ENCODE data around the gene THRAP3.

- TF ChIP-seq CTCF (IDR thresholded peaks at IDR 0.05; ENCODE audit: extremely low read depth in 1 of 2, insufficient read depth in 1 of 2, low read depth in 1 of 2, low read length in 2 of 2) = no peak
- TF ChIP-seq POLR2A (IDR thresholded peaks at IDR 0.05; ENCODE audit: low read depth, low read length) = no peak
- no peak for TF ChIP-seq POLR2AphosphoS5 (IDR thresholded peaks at IDR 0.05; ENCODE audit: insufficient read depth, low read depth, low read length)
- no peak for TF ChIP-seq MAX (IDR thresholded peaks at IDR 0.05; ENCODE audit: insufficient read depth, insufficient read length)
- TF ChIP-seq EZH2 (IDR thresholded peaks at IDR 0.05; ENCODE audit: borderline replicate concordance, low read depth, low read length, severe bottlenecking) = no peak
- TF ChIP-seq JUN (IDR thresholded peaks at IDR 0.05; ENCODE audit: borderline replicate concordance, insufficient read depth, insufficient read length, low read depth) = no peak
- TF ChIP-seq FOS (IDR thresholded peaks at IDR 0.05; ENCODE audit: borderline replicate concordance, insufficient read depth, low read length) = no peak
- no peak for TF ChIP-seq GATA2 (IDR thresholded peaks at IDR 0.05; ENCODE audit: insufficient read depth, insufficient read length, low read depth, low read length)
Measured at GRCh38 chr1:36343651-36344394, 119.6 kb downstream of the THRAP3 start.
